ENCODE results near the gene SFI1.
"Not testable (repeated sequence)": the region's sequence is repeated elsewhere in the genome, so short reads cannot be mapped to it uniquely, and the experiment has no call there.

Gene SFI1

GRCh38 chr22:31532060-31532459 is 35.7 kb downstream of the SFI1 start:
- TF ChIP-seq, protein P1, sequence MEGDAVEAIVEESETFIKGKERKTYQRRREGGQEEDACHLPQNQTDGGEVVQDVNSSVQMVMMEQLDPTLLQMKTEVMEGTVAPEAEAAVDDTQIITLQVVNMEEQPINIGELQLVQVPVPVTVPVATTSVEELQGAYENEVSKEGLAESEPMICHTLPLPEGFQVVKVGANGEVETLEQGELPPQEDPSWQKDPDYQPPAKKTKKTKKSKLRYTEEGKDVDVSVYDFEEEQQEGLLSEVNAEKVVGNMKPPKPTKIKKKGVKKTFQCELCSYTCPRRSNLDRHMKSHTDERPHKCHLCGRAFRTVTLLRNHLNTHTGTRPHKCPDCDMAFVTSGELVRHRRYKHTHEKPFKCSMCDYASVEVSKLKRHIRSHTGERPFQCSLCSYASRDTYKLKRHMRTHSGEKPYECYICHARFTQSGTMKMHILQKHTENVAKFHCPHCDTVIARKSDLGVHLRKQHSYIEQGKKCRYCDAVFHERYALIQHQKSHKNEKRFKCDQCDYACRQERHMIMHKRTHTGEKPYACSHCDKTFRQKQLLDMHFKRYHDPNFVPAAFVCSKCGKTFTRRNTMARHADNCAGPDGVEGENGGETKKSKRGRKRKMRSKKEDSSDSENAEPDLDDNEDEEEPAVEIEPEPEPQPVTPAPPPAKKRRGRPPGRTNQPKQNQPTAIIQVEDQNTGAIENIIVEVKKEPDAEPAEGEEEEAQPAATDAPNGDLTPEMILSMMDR (IDR thresholded peaks at IDR 0.05; ENCODE audit: low read length, missing control alignments), result no peak
- DNase-seq (ENCODE audit: low read depth), result no peak

GRCh38 chr22:31533374-31533773 is 37.0 kb downstream of the SFI1 start:
- no peak overlapping the region for H3K4me3 ChIP-seq (replicated peaks; ENCODE audit: low read depth, low read length)
- DNase-seq (ENCODE audit: low read depth), result no peak
- TF ChIP-seq, protein P1 (IDR thresholded peaks at IDR 0.05; ENCODE audit: low read length, missing control alignments), result no peak

More at GRCh38 chr22:31532060-31532459, 35.7 kb downstream of the SFI1 start:
- H3K4me3 ChIP-seq (replicated peaks; ENCODE audit: low read depth, low read length), result no peak overlapping the region

- H3K4me3 ChIP-seq (replicated peaks; ENCODE audit: low read depth, low read length), result no peak overlapping the region
- peak; percentile 21 for DNase-seq (ENCODE audit: low read depth)
- TF ChIP-seq, protein P1 (IDR thresholded peaks at IDR 0.05; ENCODE audit: low read length, missing control alignments), result no peak
These were observed 40.7 kb downstream of the SFI1 start for GRCh38 chr22:31537019-31537535.

GRCh38 chr22:31538815-31539214 is 42.5 kb downstream of the SFI1 start:
- no peak overlapping the region for H3K4me3 ChIP-seq (replicated peaks; ENCODE audit: low read depth, low read length)
- DNase-seq (ENCODE audit: low read depth), result no peak
- TF ChIP-seq, protein P1 (IDR thresholded peaks at IDR 0.05; ENCODE audit: low read length, missing control alignments), result no peak

GRCh38 chr22:31540166-31540565 is 43.8 kb downstream of the SFI1 start:
- not testable (repeated sequence) for H3K4me3 ChIP-seq (replicated peaks; ENCODE audit: low read depth, low read length); DNase-seq (ENCODE audit: low read depth)

GRCh38 chr22:31540966-31541365 is 44.6 kb downstream of the SFI1 start:
- no peak for DNase-seq (ENCODE audit: low read depth)
- H3K4me3 ChIP-seq (replicated peaks; ENCODE audit: low read depth, low read length), result no peak overlapping the region
- TF ChIP-seq, protein P1 (IDR thresholded peaks at IDR 0.05; ENCODE audit: low read length, missing control alignments), result no peak

DNA sequence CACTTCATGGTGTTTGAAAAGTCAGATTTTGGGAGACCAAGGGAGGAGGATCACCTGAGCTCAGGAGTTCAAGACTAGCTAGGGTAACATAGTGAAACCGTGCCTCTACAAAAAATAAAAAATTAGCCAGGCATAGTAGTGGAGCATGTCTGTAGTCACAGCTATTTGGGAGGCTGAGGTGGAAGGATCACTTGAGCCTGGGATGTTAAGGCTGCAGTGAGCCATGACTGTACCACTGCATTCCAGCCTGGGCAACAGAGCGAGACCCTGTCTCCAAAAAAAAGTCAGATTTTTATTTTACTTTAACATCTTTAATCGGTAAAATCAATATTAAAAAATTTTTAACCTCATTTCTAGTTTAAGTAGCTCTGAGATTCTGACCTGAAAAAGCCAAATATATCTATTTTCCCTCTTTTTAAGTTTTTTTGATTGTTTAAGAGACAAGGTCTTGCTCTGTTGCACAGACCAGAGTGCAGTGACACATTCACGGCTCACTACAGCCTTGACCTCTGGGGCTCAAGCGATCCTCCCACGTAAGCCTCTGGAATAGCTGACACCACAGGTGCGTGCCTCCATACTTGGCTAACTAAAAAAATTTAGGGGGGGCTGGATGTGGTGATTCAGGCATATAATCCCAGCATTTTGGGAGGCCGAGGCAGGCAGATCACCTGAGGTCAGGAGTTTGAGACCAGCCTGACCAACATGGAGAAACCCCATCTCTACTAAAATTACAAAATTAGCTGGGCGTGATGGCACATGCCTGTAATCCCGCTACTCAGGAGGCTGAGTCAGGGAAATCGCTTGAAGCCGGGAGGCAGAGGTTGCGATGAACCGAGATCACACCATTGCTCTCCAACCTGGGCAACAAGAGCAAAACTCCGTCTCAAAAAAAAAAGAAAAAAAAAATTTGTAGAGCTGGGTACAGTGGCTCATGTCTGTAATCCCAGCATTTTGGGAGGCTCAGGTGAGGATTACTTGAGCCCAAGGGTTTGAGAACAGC is 48.4 kb downstream of the SFI1 start:
- H3K4me3 ChIP-seq (replicated peaks; ENCODE audit: low read depth, low read length), result no peak overlapping the region
- TF ChIP-seq, protein P1 (IDR thresholded peaks at IDR 0.05; ENCODE audit: low read length, missing control alignments), result no peak
- no peak for DNase-seq (ENCODE audit: low read depth)
